ENCODE measurements around the gene MINK1.

Gene MINK1

DNA sequence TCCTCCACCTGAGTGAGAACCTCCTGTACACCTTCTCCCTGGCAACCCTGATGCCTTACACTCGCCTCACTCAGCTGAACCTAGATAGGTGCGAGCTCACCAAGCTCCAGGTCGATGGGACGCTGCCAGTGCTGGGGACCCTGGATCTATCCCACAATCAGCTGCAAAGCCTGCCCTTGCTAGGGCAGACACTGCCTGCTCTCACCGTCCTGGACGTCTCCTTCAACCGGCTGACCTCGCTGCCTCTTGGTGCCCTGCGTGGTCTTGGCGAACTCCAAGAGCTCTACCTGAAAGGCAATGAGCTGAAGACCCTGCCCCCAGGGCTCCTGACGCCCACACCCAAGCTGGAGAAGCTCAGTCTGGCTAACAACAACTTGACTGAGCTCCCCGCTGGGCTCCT is 99.6 kb downstream of the MINK1 start:
- H3K4me1 Mint-ChIP-seq, result peaks cover 16% of the 10 kb centered on the region
- no peak for DNase-seq
- TF ChIP-seq, protein P1, sequence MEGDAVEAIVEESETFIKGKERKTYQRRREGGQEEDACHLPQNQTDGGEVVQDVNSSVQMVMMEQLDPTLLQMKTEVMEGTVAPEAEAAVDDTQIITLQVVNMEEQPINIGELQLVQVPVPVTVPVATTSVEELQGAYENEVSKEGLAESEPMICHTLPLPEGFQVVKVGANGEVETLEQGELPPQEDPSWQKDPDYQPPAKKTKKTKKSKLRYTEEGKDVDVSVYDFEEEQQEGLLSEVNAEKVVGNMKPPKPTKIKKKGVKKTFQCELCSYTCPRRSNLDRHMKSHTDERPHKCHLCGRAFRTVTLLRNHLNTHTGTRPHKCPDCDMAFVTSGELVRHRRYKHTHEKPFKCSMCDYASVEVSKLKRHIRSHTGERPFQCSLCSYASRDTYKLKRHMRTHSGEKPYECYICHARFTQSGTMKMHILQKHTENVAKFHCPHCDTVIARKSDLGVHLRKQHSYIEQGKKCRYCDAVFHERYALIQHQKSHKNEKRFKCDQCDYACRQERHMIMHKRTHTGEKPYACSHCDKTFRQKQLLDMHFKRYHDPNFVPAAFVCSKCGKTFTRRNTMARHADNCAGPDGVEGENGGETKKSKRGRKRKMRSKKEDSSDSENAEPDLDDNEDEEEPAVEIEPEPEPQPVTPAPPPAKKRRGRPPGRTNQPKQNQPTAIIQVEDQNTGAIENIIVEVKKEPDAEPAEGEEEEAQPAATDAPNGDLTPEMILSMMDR (IDR thresholded peaks at IDR 0.05), result no peak
- H3K9me3 Mint-ChIP-seq, result no peaks in the 10 kb centered on the region
- no peak overlapping the region for H3K4me3 Mint-ChIP-seq
- H3K27ac Mint-ChIP-seq, result no peak overlapping the region
- H3K36me3 Mint-ChIP-seq (ENCODE audit: low read depth), result peaks cover 26% of the 10 kb centered on the region
- peaks cover 8% of the 10 kb centered on the region for H3K27me3 Mint-ChIP-seq (ENCODE audit: low read depth, poor library complexity)

DNA sequence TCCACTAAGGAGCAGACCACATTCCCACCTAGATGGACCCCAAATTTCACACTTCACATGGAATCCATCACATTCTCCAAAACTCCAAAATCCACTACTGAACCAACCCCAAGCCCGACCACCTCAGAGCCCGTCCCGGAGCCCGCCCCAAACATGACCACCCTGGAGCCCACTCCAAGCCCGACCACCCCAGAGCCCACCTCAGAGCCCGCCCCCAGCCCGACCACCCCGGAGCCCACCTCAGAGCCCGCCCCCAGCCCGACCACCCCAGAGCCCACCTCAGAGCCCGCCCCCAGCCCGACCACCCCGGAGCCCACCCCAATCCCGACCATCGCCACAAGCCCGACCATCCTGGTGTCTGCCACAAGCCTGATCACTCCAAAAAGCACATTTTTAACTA is 100.5 kb downstream of the MINK1 start:
- H3K36me3 Mint-ChIP-seq (ENCODE audit: low read depth), result peaks cover 26% of the 10 kb centered on the region
- H3K27me3 Mint-ChIP-seq (ENCODE audit: low read depth, poor library complexity), result peaks cover 8% of the 10 kb centered on the region
- no peaks in the 10 kb centered on the region for H3K9me3 Mint-ChIP-seq
- no peak overlapping the region for H3K4me3 Mint-ChIP-seq
- peaks cover 24% of the 10 kb centered on the region for H3K4me1 Mint-ChIP-seq
- TF ChIP-seq, protein P1 (IDR thresholded peaks at IDR 0.05), result no peak
- H3K27ac Mint-ChIP-seq, result peak overlapping the region; percentile 67
- no peak for DNase-seq

DNA sequence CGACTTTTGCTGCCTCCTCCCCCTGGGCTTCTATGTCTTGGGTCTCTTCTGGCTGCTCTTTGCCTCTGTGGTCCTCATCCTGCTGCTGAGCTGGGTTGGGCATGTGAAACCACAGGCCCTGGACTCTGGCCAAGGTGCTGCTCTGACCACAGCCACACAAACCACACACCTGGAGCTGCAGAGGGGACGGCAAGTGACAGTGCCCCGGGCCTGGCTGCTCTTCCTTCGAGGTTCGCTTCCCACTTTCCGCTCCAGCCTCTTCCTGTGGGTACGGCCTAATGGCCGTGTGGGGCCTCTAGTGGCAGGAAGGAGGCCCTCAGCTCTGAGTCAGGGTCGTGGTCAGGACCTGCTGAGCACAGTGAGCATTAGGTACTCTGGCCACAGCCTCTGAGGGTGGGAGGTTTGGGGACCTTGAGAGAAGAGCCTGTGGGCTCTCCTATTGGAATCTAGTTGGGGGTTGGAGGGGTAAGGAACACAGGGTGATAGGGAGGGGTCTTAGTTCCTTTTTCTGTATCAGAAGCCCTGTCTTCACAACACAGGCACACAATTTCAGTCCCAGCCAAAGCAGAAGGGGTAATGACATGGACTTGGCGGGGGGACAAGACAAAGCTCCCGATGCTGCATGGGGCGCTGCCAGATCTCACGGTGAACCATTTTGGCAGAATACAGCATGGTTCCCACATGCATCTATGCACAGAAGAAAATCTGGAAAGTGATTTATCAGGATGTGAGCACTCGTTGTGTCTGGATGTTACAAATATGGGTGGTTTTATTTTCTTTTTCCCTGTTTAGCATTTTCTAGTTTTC is 101.2 kb downstream of the MINK1 start:
- no peaks in the 10 kb centered on the region for H3K9me3 Mint-ChIP-seq
- peaks cover 31% of the 10 kb centered on the region for H3K4me1 Mint-ChIP-seq
- TF ChIP-seq, protein P1 (IDR thresholded peaks at IDR 0.05), result peak; percentile 16
- peaks cover 8% of the 10 kb centered on the region for H3K27me3 Mint-ChIP-seq (ENCODE audit: low read depth, poor library complexity)
- peaks cover 21% of the 10 kb centered on the region for H3K36me3 Mint-ChIP-seq (ENCODE audit: low read depth)
- H3K27ac Mint-ChIP-seq, result peak overlapping the region; percentile 55
- no peak overlapping the region for H3K4me3 Mint-ChIP-seq
- peak; percentile 35 for DNase-seq

DNA sequence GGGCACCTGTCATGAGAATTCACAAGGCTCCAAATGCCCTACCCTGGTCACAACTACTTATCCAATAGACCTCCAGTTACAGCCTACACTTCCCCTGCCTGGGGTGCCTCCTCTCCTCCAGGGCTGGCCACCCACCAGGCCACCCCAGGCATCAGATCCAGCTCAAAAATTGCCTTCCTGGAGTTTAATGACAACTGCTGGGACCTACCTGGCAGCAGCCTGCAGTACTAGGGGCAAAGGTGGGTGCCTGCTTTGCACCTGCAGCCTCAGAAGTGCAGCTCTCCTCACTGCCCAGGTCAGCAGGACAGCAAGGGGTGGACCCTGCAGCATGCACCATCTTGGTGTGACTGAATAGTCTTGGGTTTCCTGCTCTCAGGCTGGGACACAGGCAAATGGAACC is 102.5 kb downstream of the MINK1 start:
- Mint-ChIP-seq H3K4me3 (no peak overlapping the region), H3K36me3 (ENCODE audit: low read depth) (peaks cover 19% of the 10 kb centered on the region), H3K4me1 (peaks cover 31% of the 10 kb centered on the region), H3K27ac (no peak overlapping the region), H3K9me3 (no peaks in the 10 kb centered on the region), H3K27me3 (ENCODE audit: low read depth, poor library complexity) (peaks cover 12% of the 10 kb centered on the region)
- TF ChIP-seq, protein P1 (IDR thresholded peaks at IDR 0.05), result no peak
- no peak for DNase-seq

DNA sequence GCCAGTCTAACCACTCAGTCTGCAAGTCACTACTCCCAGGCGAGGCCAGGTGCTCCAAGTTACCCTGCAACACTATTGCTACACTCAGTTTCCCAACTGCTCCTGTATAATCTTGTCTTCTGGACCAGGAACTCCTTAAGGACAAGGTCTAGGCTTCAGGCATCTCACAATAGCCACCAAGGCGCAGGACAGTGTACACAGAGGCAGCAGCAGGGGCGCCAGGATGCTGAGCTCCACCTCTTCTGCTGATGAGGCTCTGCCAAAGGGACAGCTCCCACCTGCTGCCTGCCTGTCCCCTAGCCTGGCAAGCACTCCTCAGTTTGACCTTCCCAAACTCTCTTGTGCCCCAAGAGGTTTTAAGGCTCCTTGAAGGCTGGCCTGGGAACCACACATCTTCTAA is 103.3 kb downstream of the MINK1 start:
- no peak overlapping the region for H3K4me3 Mint-ChIP-seq
- peak overlapping the region; percentile 92 for H3K27ac Mint-ChIP-seq
- H3K4me1 Mint-ChIP-seq, result peaks cover 38% of the 10 kb centered on the region
- TF ChIP-seq, protein P1 (IDR thresholded peaks at IDR 0.05), result no peak
- H3K27me3 Mint-ChIP-seq (ENCODE audit: low read depth, poor library complexity), result peaks cover 9% of the 10 kb centered on the region
- no peaks in the 10 kb centered on the region for H3K9me3 Mint-ChIP-seq
- no peak for DNase-seq
- peaks cover 14% of the 10 kb centered on the region for H3K36me3 Mint-ChIP-seq (ENCODE audit: low read depth)

DNA sequence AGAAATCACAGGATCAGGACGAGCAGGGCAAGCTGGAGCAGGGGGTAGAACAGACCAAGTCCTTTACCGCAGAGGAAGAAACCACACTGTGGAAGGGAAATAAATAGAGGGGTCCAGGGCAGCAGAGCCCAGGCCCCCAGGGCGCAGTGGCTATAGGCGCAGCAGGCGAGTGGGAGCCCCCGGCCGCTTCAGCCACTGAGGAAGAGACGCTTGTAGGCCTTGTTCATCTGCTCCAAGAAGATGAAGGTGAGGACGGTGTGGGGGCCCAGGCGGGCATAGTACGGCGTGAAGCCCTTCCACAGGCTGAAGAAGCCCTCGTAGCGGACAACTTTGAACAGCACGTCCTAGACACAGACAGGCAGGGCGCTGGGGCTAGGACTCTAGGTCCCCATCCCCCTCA is 104.4 kb downstream of the MINK1 start:
- H3K9me3 Mint-ChIP-seq, result no peaks in the 10 kb centered on the region
- peaks cover 24% of the 10 kb centered on the region for H3K36me3 Mint-ChIP-seq (ENCODE audit: low read depth)
- H3K27me3 Mint-ChIP-seq (ENCODE audit: low read depth, poor library complexity), result peaks cover 9% of the 10 kb centered on the region
- no peak for DNase-seq
- peaks cover 47% of the 10 kb centered on the region for H3K4me1 Mint-ChIP-seq
- H3K27ac Mint-ChIP-seq, result no peak overlapping the region
- peak overlapping the region; percentile 92 for H3K4me3 Mint-ChIP-seq
- TF ChIP-seq, protein P1 (IDR thresholded peaks at IDR 0.05), result no peak
